ENCODE results near the gene EIF3B. TPM values are rescaled to one million over a fixed set of nuclear protein-coding genes. Genes with fewer than 3 reads are reported as not detected.
A peak's percentile ranks its signal among the peaks of the same experiment; 100 is the strongest.
"Not testable (repeated sequence)": the region's sequence is repeated elsewhere in the genome, so short reads cannot be mapped to it uniquely, and the experiment has no call there.

The EIF3B gene
- total RNA-seq, 4 donors from 2014 or later: 105 to 155 (median 128) TPM

DNA sequence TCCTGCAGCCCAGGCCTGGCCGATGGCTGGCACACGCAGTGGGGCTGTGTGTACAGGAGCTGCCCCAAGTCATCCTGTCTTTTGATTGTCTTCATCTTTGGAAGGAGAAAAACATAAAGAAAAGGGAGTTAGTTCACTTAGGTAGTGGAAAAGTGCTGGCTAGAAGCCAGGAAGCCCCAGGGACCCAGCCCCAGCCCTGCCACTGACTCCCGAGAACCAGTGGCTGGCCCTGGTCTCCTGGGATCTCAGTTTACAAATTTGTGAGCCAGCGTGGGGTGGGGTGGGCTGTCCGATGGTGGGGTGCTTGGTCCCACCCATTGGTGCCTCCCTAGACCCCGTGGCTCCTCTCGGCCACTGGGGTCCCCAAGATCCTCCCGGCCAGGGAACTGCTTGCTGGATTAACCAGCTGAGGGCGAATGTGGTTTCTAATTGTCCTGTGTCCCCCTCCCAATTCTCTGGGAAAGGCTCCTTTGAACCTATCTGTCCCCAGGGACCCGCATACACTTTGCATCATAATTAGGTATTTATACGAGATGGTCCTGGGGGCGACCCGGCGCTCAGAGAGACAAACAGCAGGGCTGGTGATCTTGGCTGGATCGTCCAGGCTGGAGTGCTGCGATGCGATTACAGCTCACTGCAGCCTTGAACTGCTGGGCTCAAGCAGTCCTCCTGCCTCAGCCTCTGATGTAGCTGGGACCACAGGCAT is 32.5 kb downstream of the EIF3B start:
- 91% methylated on average over 11 of the region's 17 CpGs for WGBS
- peaks cover 6 to 13% (median 9%) of the 10 kb centered on the region in 4 donors for H3K4me1 ChIP-seq
- no peaks in the 10 kb centered on the region for H3K27me3 ChIP-seq
- no peak overlapping the region for H3K4me3 ChIP-seq
- intact Hi-C loops (cut with DNase I): no loop called here
- H3K9me3 ChIP-seq: no peaks in the 10 kb centered on the region
- peaks cover 0 to 23% (median 6%) of the 10 kb centered on the region in 4 donors for H3K36me3 ChIP-seq
- no peak for DNase-seq (ENCODE audit: extremely low spot score)
- H3K27ac ChIP-seq (replicated peaks in 1 of 4): no peak overlapping the region
- no peak for TF ChIP-seq CTCF (IDR thresholded peaks at IDR 0.05)
- TF ChIP-seq POLR2AphosphoS5 (IDR thresholded peaks at IDR 0.05): no peak
- no peak for TF ChIP-seq POLR2A (IDR thresholded peaks at IDR 0.05; ENCODE audit: low read depth)
- no peak for TF ChIP-seq EP300 (IDR thresholded peaks at IDR 0.05)

- H3K36me3 ChIP-seq: peaks cover 0 to 13% (median 2%) of the 10 kb centered on the region in 4 donors
- no peaks in the 10 kb centered on the region for H3K9me3 ChIP-seq
- no peaks in the 10 kb centered on the region for H3K27me3 ChIP-seq
- TF ChIP-seq POLR2AphosphoS5 (IDR thresholded peaks at IDR 0.05) (peak in 1 of 2 donors; percentile 57), POLR2A (IDR thresholded peaks at IDR 0.05; ENCODE audit: low read depth) (no peak)
- no peak for DNase-seq (ENCODE audit: extremely low spot score)
- intact Hi-C loops (cut with DNase I): no loop called here
- H3K27ac ChIP-seq (replicated peaks in 1 of 4): peak overlapping the region in 1 of 4 donors; percentile 20
- 85% methylated on average over 14 of the region's 31 CpGs for WGBS
- no peak overlapping the region for H3K4me3 ChIP-seq
- H3K4me1 ChIP-seq: peaks cover 6 to 13% (median 9%) of the 10 kb centered on the region in 4 donors
Observed at GRCh38 chr7:2387897-2388636, 33.4 kb downstream of the EIF3B start.

DNA sequence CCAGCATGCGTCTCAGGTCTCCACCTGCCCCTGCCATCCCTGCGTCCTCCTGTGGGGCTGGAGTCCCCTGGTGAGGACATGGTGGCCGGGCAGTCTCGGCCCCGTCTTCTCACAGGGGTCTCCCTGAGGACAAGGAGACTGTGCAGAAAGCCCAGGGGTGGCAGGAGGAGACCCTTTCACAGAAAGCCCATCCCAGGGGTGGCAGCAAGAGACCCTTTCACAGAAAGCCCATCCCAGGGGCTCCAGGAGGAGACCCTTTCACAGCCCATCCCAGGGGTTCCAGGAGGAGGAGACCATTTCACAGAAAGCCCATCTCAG is 34.0 kb downstream of the EIF3B start:
- no peak overlapping the region for H3K27ac ChIP-seq (replicated peaks in 1 of 4)
- intact Hi-C loops (cut with DNase I): no loop called here
- H3K36me3 ChIP-seq: peaks cover 0 to 8% (median 0%) of the 10 kb centered on the region in 4 donors
- DNase-seq (ENCODE audit: extremely low spot score): no peak
- H3K4me3 ChIP-seq: no peak overlapping the region
- TF ChIP-seq CTCF (IDR thresholded peaks at IDR 0.05) (no peak), POLR2A (IDR thresholded peaks at IDR 0.05; ENCODE audit: low read depth) (no peak), EP300 (IDR thresholded peaks at IDR 0.05) (no peak), POLR2AphosphoS5 (IDR thresholded peaks at IDR 0.05) (no peak)
- H3K27me3 ChIP-seq: no peaks in the 10 kb centered on the region
- WGBS: 89% methylated on average over 5 of the region's 5 CpGs
- no peaks in the 10 kb centered on the region for H3K9me3 ChIP-seq
- H3K4me1 ChIP-seq: peaks cover 8 to 13% (median 10%) of the 10 kb centered on the region in 4 donors

- H3K36me3 ChIP-seq; intact Hi-C loops (cut with DNase I); H3K4me3 ChIP-seq; DNase-seq (ENCODE audit: extremely low spot score); H3K9me3 ChIP-seq; H3K27me3 ChIP-seq; H3K27ac ChIP-seq (replicated peaks in 1 of 4): not testable (repeated sequence)
- peaks cover 11 to 14% (median 12%) of the 10 kb centered on the region in 4 donors for H3K4me1 ChIP-seq
- WGBS: 48% methylated on average over 15 of the region's 16 CpGs
Observed at GRCh38 chr7:2390020-2390816, 35.6 kb downstream of the EIF3B start.

GRCh38 chr7:2393706-2394105 is 39.1 kb downstream of the EIF3B start:
- WGBS: 51% methylated on average over 12 of the region's 12 CpGs
- no peaks in the 10 kb centered on the region for H3K9me3 ChIP-seq
- peaks cover 0 to 4% (median 0%) of the 10 kb centered on the region in 4 donors for H3K36me3 ChIP-seq

More at GRCh38 chr7:2393706-2394105, 39.1 kb downstream of the EIF3B start:
- intact Hi-C loops (cut with DNase I): no loop called here
- no peak overlapping the region for H3K27ac ChIP-seq (replicated peaks in 1 of 4)
- no peak overlapping the region for H3K4me3 ChIP-seq
- TF ChIP-seq CTCF (IDR thresholded peaks at IDR 0.05): no peak
- no peak for TF ChIP-seq POLR2A (IDR thresholded peaks at IDR 0.05; ENCODE audit: low read depth)
- no peak for TF ChIP-seq POLR2AphosphoS5 (IDR thresholded peaks at IDR 0.05)
- no peak for TF ChIP-seq EP300 (IDR thresholded peaks at IDR 0.05)
- H3K27me3 ChIP-seq: no peaks in the 10 kb centered on the region
- no peak for DNase-seq (ENCODE audit: extremely low spot score)
- H3K4me1 ChIP-seq: peaks cover 8 to 12% (median 11%) of the 10 kb centered on the region in 4 donors
